Measurements from ENCODE around the gene TOM1L2. TPM values are rescaled to one million over a fixed set of nuclear protein-coding genes. Genes with fewer than 3 reads are reported as not detected.

TOM1L2 gene
- total RNA-seq, 2 donors from 2014 or later, result 47.6 to 68.7 TPM

DNA sequence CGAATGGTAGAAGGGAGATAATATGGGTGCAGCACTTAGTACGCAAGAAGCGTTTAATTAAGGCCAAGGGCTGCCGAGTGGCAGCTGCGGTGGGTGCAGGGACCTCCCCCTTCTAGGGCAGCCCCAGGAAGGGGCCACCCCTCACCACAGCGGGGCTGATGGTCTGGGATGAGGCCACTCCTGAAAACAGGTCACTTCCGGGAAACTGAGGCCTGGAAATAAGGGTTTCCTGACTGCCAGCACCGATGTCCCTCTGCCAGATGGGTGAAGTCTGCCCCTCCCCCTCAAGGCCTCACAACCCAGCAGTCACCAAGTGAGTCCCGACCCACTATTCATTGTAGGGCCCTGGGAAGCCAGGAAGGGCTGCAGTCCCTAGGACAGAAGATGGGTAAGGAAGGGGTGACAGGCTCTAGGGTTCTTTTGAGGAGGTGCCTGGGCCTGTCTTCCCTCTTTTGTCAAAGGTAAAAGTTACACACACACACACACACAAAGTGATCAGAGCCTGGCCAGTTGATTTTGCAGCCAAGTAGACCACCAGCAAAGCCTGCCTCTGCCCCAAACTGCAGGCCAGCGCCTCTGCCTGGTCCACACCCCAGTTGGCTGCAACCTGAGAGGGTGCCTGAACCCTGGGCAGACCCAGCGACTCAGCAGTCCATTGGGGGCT, 147.9 kb downstream of the TOM1L2 start:
- peaks cover 1% of the 10 kb centered on the region for H3K36me3 ChIP-seq
- intact Hi-C loops (cut with DNase I), result no loop called here

DNA sequence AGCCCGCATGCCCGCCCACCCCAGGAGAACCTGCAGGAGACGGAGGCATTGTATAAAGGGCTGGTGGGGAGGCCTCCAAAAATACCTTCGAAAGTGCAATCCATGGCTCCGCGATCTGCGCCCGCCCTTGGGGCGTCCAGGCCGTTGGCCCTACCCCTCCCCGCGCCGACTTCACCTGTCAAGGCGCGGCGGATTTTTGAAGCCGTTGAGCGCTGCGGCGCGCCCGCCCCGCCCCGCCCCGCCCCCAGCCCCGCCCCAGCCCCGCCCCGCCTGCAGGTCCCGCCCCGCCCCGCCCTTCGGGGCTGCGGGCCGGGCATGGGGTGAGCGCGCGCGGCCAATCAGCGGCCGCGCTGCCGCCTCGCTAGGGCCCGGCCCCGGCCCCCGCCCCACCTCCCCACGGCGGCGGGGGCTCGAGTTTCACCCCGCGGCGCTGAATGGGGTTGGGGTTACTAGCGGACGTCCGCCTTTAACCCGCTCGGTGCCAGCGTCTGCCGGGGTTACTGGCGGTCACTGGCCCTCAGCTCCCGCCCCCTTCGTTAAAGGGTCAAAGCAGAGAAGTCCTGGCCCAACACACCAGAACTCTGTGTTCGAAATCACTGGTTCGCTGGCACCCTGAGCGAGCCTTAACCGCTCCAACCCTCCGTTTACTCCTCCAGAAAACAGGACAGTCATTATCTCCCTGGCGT, 148.6 kb downstream of the TOM1L2 start:
- no peak for TF ChIP-seq CTCF (IDR thresholded peaks at IDR 0.05)
- peak; percentile 90 for DNase-seq
- peaks cover 52% of the 10 kb centered on the region for H3K4me1 ChIP-seq
- intact Hi-C loops (cut with DNase I), result no loop called here
- peak overlapping the region; percentile 93 for H3K27ac ChIP-seq
- H3K4me3 ChIP-seq, result peak overlapping the region; percentile 60
- no peaks in the 10 kb centered on the region for H3K9me3 ChIP-seq
- H3K9ac ChIP-seq (ENCODE audit: low read depth in 2 of 2, low read length in 2 of 2), result peak overlapping the region; percentile 69 to 91
- H3K27me3 ChIP-seq, result no peaks in the 10 kb centered on the region
- peaks cover 8% of the 10 kb centered on the region for H3K36me3 ChIP-seq

More for the DNA sequence above, 147.9 kb downstream of the TOM1L2 start:
- no peaks in the 10 kb centered on the region for H3K27me3 ChIP-seq
- peak overlapping the region; percentile 59 to 91 for H3K9ac ChIP-seq (ENCODE audit: low read depth in 2 of 2, low read length in 2 of 2)
- TF ChIP-seq CTCF (IDR thresholded peaks at IDR 0.05), result no peak
- peaks cover 46% of the 10 kb centered on the region for H3K4me1 ChIP-seq
- H3K4me3 ChIP-seq, result peak overlapping the region; percentile 27
- DNase-seq, result peak; percentile 63
- H3K27ac ChIP-seq, result peak overlapping the region; percentile 93
- no peaks in the 10 kb centered on the region for H3K9me3 ChIP-seq

DNA sequence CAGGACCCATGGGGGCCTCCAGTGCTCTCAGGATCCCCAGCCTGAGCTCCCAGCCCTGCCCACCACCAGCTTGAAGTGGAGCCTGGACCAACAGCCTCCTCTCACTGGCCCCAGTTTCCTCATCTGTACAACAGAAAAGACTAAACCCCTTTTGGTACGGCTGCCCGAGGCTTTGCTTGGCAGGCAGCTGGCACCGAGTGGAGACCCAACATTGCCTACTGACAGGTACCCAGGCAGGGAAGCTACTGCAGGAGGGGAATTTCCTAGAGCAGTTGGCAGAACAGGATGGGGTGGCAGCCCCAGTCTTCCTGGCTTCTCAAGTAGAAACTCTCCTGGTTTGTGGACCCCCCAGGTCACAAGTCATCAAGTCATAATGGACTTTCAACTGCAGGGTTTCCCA, 149.6 kb downstream of the TOM1L2 start:
- peak overlapping the region; percentile 65 for H3K27ac ChIP-seq
- TF ChIP-seq CTCF (IDR thresholded peaks at IDR 0.05), result no peak
- no peak for DNase-seq
- H3K36me3 ChIP-seq, result peaks cover 12% of the 10 kb centered on the region
- peaks cover 56% of the 10 kb centered on the region for H3K4me1 ChIP-seq
- peak overlapping the region; percentile 68 to 82 for H3K9ac ChIP-seq (ENCODE audit: low read depth in 2 of 2, low read length in 2 of 2)
- H3K4me3 ChIP-seq, result peak overlapping the region; percentile 60
- intact Hi-C loops (cut with DNase I), result no loop called here
- no peaks in the 10 kb centered on the region for H3K9me3 ChIP-seq
- no peaks in the 10 kb centered on the region for H3K27me3 ChIP-seq

- no peaks in the 10 kb centered on the region for H3K9me3 ChIP-seq
- peaks cover 17% of the 10 kb centered on the region for H3K36me3 ChIP-seq
- H3K9ac ChIP-seq (ENCODE audit: low read depth in 2 of 2, low read length in 2 of 2), result peak overlapping the region; percentile 68 to 82
- TF ChIP-seq CTCF (IDR thresholded peaks at IDR 0.05), result no peak
- no peaks in the 10 kb centered on the region for H3K27me3 ChIP-seq
- H3K4me3 ChIP-seq, result peak overlapping the region; percentile 60
- intact Hi-C loops (cut with DNase I), result no loop called here
- DNase-seq, result peak; percentile 59
- H3K4me1 ChIP-seq, result peaks cover 56% of the 10 kb centered on the region
- peak overlapping the region; percentile 65 for H3K27ac ChIP-seq
Measured at GRCh38 chr17:17822189-17822588, 150.0 kb downstream of the TOM1L2 start.

GRCh38 chr17:17820463-17821158, 151.6 kb downstream of the TOM1L2 start:
- intact Hi-C loops (cut with DNase I), result no loop called here
- H3K4me1 ChIP-seq, result peaks cover 56% of the 10 kb centered on the region
- H3K9me3 ChIP-seq, result no peaks in the 10 kb centered on the region
- peaks cover 25% of the 10 kb centered on the region for H3K36me3 ChIP-seq
- no peak for DNase-seq
- no peaks in the 10 kb centered on the region for H3K27me3 ChIP-seq
- TF ChIP-seq CTCF (IDR thresholded peaks at IDR 0.05), result no peak
- peak overlapping the region in 1 of 2 donors; percentile 4 for H3K9ac ChIP-seq (ENCODE audit: low read depth in 2 of 2, low read length in 2 of 2)
- H3K4me3 ChIP-seq, result no peak overlapping the region
- H3K27ac ChIP-seq, result peak overlapping the region; percentile 32

Data from colonic mucosa (tissue), 4 donors.